Astrocyte of the cerebellum (primary cell): ENCODE data around the gene WFS1.

Source experiments
- DNase-seq: peaks from one replicate; pipeline ENCODE4 v3.0.0-alpha.2; 2011; ENCODE audit warnings: low read depth
- H3K4me3 ChIP-seq: 2 replicates; pipeline ENCODE4 v1.5.1; 2011; ENCODE audit warnings: mild to moderate bottlenecking, low read depth, low read length, moderate library complexity
- CTCF ChIP-seq: IDR thresholded peaks from 2 replicates; pipeline ENCODE4 v1.5.1; 2012; ENCODE audit warnings: low read length, low read depth, moderate library complexity, mild to moderate bottlenecking; ENCODE audit errors: missing control alignments
- in situ Hi-C: cut with HindIII; loops from 2 replicates; pipeline ENCODE4 v1.10.0; 2017; ENCODE audit warnings: low sequenced_read_pairs

The WFS1 gene

DNA sequence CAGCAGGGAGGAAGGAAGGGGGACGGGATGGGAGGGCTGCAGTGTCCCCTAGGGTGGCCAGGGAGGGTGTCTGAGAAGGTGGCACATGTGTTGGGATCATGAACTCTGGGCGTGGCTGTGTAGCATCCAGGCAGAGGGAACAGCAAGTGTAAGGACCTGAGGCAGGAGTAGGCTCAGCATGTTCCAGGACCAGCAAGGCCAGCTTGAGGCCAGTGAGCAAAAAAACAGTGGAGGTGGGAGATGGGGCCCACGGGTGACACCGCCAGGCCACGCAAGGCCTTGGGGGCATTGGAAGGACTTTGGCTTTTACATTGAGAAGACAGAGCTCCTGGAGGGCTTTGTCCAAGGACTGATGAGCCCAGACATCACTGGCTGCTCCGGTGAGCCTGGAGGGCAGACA lies 16.5 kb upstream of the WFS1 start:
- H3K4me3 ChIP-seq: no peak overlapping the region
- DNase-seq: no peak
- no peak for TF ChIP-seq CTCF
- in situ Hi-C loops: loop anchor here (5.0 kb wide), 1 partner anchor 94 kb away; no protein-coding TSS in a partner anchor

DNA sequence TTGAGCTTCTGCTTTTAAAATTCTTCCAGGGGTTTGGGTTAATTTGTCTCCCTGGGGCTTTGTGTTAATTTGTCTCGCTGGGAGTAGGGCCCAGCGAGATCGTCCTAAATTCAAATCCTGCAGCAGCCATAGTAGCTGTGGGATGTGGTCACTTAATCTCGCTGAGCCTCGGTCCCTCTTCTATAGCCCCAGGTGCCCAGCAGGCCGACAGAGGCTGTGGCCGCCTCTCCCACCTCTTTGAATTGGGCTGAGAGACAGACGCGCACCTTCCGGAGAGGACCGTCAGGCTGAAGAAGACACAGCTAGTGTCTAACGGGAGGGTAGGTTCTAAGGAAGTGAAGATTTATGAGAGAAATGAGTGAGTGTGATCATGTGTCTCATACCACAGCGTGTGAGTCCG lies 15.7 kb upstream of the WFS1 start:
- no peak for DNase-seq
- H3K4me3 ChIP-seq: no peak overlapping the region
- no peak for TF ChIP-seq CTCF
- in situ Hi-C loops: loop anchor here (5.0 kb wide), 1 partner anchor 93 kb away; no protein-coding TSS in a partner anchor

DNA sequence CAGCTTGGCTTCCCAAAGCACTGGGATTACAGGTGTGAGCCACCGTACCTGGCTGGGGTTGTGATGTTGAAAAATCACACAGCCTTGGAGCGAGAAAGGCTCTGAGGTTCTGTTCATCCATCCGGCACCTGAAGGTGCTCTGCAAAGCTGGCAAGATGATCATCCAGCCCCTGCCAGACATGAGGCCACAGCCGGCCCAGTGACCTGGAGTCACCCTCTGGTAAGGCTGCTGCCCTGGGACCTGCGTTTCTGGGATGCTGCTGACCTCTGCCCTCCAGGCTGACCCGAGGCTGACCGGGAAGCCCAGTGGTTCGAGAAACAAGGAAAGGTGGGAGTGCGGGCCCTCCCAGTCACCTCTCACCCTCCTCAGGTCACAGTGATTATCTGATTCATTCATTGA lies 13.5 kb upstream of the WFS1 start:
- no peak overlapping the region for H3K4me3 ChIP-seq
- no peak for DNase-seq
- in situ Hi-C loops: no loop called here
- TF ChIP-seq CTCF: no peak

GRCh38 chr4:6257247-6258025 lies 12.2 kb upstream of the WFS1 start:
- DNase-seq: no peak
- in situ Hi-C loops: no loop called here
- H3K4me3 ChIP-seq: no peak overlapping the region
- no peak for TF ChIP-seq CTCF

- DNase-seq: no peak
- in situ Hi-C loops: no loop called here
- no peak overlapping the region for H3K4me3 ChIP-seq
- TF ChIP-seq CTCF: no peak
Observed at GRCh38 chr4:6258026-6258360, 11.7 kb upstream of the WFS1 start.

GRCh38 chr4:6258741-6259140 lies 10.9 kb upstream of the WFS1 start:
- DNase-seq: no peak
- in situ Hi-C loops: no loop called here
- TF ChIP-seq CTCF: no peak
- H3K4me3 ChIP-seq: no peak overlapping the region

- DNase-seq: no peak
- H3K4me3 ChIP-seq: no peak overlapping the region
- in situ Hi-C loops: no loop called here
- no peak for TF ChIP-seq CTCF
Observed at GRCh38 chr4:6259886-6260285, 9.8 kb upstream of the WFS1 start.
